ENCODE data around the gene PSMC4. TPM values are rescaled to one million over a fixed set of nuclear protein-coding genes. Genes with fewer than 3 reads are reported as not detected.

The PSMC4 gene
- total RNA-seq, 1 experiment from 2014 or later = 120 TPM

- Histone ChIP-seq H3K79me2 (ENCODE audit: insufficient read depth, low read length) (no peaks in the 10 kb centered on the region), H2AFZ (ENCODE audit: low read depth, low read length, poor library complexity, severe bottlenecking) (no peak overlapping the region), H3K4me1 (ENCODE audit: control insufficient read depth in 1 of 2, insufficient read depth in 2 of 2, low read length in 2 of 2) (no peaks in the 10 kb centered on the region), H3K4me2 (ENCODE audit: low read length) (no peak overlapping the region), H3K36me3 (ENCODE audit: control insufficient read depth in 1 of 2, insufficient read depth in 2 of 2, low read length in 2 of 2) (no peaks in the 10 kb centered on the region), H3K9me2 (ENCODE audit: insufficient read depth) (no peaks in the 10 kb centered on the region), H3K9ac (ENCODE audit: low read length) (no peak overlapping the region), H3K9me3 (ENCODE audit: control insufficient read depth in 1 of 2, insufficient read depth in 1 of 2, low read depth in 1 of 2, low read length in 2 of 2) (no peaks in the 10 kb centered on the region), H3K27ac (ENCODE audit: low read depth, low read length) (no peak overlapping the region), H3K4me3 (replicated peaks in 1 of 2; ENCODE audit: low read depth in 1 of 2, low read length in 2 of 2) (no peak overlapping the region), H4K20me1 (ENCODE audit: insufficient read depth) (no peaks in the 10 kb centered on the region), H3K27me3 (ENCODE audit: insufficient read depth, low read length) (no peaks in the 10 kb centered on the region)
- DNase-seq (ENCODE audit: low read depth, low spot score) (no peak), ATAC-seq (no peak)
- ChIA-PET RAD21 (ENCODE audit: low non-redundant PET in 1 of 2, low total read pairs in 2 of 2, uncharacterized antibody in 2 of 2, unreplicated experiment in 2 of 2) (no interaction called here), CTCF (no interaction called here), POLR2A (no interaction called here)
- no peak for TF ChIP-seq EGR1 (IDR thresholded peaks at IDR 0.05; ENCODE audit: low read depth)
- no peak for TF ChIP-seq JUND (IDR thresholded peaks at IDR 0.05)
- no peak for TF ChIP-seq SIN3A (IDR thresholded peaks at IDR 0.05; ENCODE audit: low read depth)
- no peak for TF ChIP-seq CBX3 (IDR thresholded peaks at IDR 0.05; ENCODE audit: low read depth)
- no peak for TF ChIP-seq RAD21 (IDR thresholded peaks at IDR 0.05; ENCODE audit: low read depth)
- TF ChIP-seq YY1 (IDR thresholded peaks at IDR 0.05; ENCODE audit: extremely low read depth, insufficient replicate concordance, low read depth, low read length) = no peak
- TF ChIP-seq SRF (IDR thresholded peaks at IDR 0.05; ENCODE audit: low read depth) = no peak
- TF ChIP-seq ELF1 (IDR thresholded peaks at IDR 0.05; ENCODE audit: borderline replicate concordance, low read depth) = no peak
- TF ChIP-seq ZNF274 (IDR thresholded peaks at IDR 0.05; ENCODE audit: low read depth, low read length) = no peak
- no peak for TF ChIP-seq SP1 (IDR thresholded peaks at IDR 0.05; ENCODE audit: low read depth)
- no peak for TF ChIP-seq POLR2A (IDR thresholded peaks at IDR 0.05; ENCODE audit: borderline replicate concordance, extremely low read depth, insufficient read depth, insufficient read length)
- TF ChIP-seq ZBTB33 (IDR thresholded peaks at IDR 0.05; ENCODE audit: extremely low read depth, insufficient replicate concordance, low read length) = no peak
- no peak for TF ChIP-seq ZFX (IDR thresholded peaks at IDR 0.05)
- no peak for TF ChIP-seq EZH2phosphoT487 (IDR thresholded peaks at IDR 0.05; ENCODE audit: borderline replicate concordance)
- no TSS peak for BruUV-seq (replicated peaks)
- intact Hi-C loops (cut with micrococcal nuclease) = no loop called here
Observed at GRCh38 chr19:39928357-39928725, 42.6 kb upstream of the PSMC4 start.

Data from HCT116 (cell line).